Measurements from ENCODE around the gene TMA7. TPM values are rescaled to one million over a fixed set of nuclear protein-coding genes. Genes with fewer than 3 reads are reported as not detected.
A peak's percentile ranks its signal among the peaks of the same experiment; 100 is the strongest.

The TMA7 gene
- total and polyA plus RNA-seq, 4 donors = 75.2 to 241 (median 113) TPM

- H3K27ac ChIP-seq (ENCODE audit: low read depth in 1 of 2, low read length in 2 of 2) = peak overlapping the region; percentile 92 to 95
- H3K4me1 ChIP-seq (ENCODE audit: control insufficient read depth in 4 of 4, insufficient read depth in 4 of 4, low read length in 3 of 4) = peaks cover 15 to 58% (median 46%) of the 10 kb centered on the region in 4 donors
- peak; percentile 96 to 98 for TF ChIP-seq RAD21 (IDR thresholded peaks at IDR 0.05)
- no peak for TF ChIP-seq HNF4G (IDR thresholded peaks at IDR 0.05)
- no peak for TF ChIP-seq ATF3 (IDR thresholded peaks at IDR 0.05)
- TF ChIP-seq FOXA1 (IDR thresholded peaks at IDR 0.05) = no peak
- peak; percentile 19 for TF ChIP-seq REST (IDR thresholded peaks at IDR 0.05)
- no peak for TF ChIP-seq ZBTB33 (IDR thresholded peaks at IDR 0.05)
- no peak for TF ChIP-seq MAX (IDR thresholded peaks at IDR 0.05)
- TF ChIP-seq YY1 (IDR thresholded peaks at IDR 0.05) = peak; percentile 71
- peak in 1 of 2 donors; percentile 75 for TF ChIP-seq GABPA (IDR thresholded peaks at IDR 0.05 in 1 of 2, conservative IDR thresholded peaks at IDR 0.05 in 1 of 2)
- TF ChIP-seq SP1 (IDR thresholded peaks at IDR 0.05) = peak; percentile 72
- TF ChIP-seq TAF1 (conservative IDR thresholded peaks at IDR 0.05) = no peak
- TF ChIP-seq FOXA2 (IDR thresholded peaks at IDR 0.05) = no peak
- TF ChIP-seq HNF4A (conservative IDR thresholded peaks at IDR 0.05) = peak in 1 of 2 donors; percentile 45
- peak; percentile 71 for TF ChIP-seq CTCF (IDR thresholded peaks at IDR 0.05; ENCODE audit: low read depth, low read length, missing input control)
- peak; percentile 82 for TF ChIP-seq NR2F2 (IDR thresholded peaks at IDR 0.05)
- TF ChIP-seq JUND (IDR thresholded peaks at IDR 0.05) = peak; percentile 63 to 81
- no peak for TF ChIP-seq EGR1 (IDR thresholded peaks at IDR 0.05; ENCODE audit: low read depth in 2 of 2)
- TF ChIP-seq RXRA (IDR thresholded peaks at IDR 0.05) = peak; percentile 54 to 59
- peak; percentile 76 for DNase-seq (ENCODE audit: low spot score)
- peak overlapping the region; percentile 49 to 59 (median 50) for H3K4me3 ChIP-seq (ENCODE audit: low read depth in 1 of 3, low read length in 3 of 3)
- no peaks in the 10 kb centered on the region for H3K27me3 ChIP-seq (ENCODE audit: control insufficient read depth in 4 of 4, insufficient read depth in 4 of 4, low read length in 3 of 4)
- 19% methylated on average over 21 of the region's 21 CpGs for WGBS
- H3K9me3 ChIP-seq (ENCODE audit: control insufficient read depth in 4 of 4, low read length in 3 of 4) = no peaks in the 10 kb centered on the region
- peak overlapping the region; percentile 65 to 72 for H3K9ac ChIP-seq (ENCODE audit: low read depth in 1 of 2, low read length in 2 of 2)
- H3K36me3 ChIP-seq (ENCODE audit: control insufficient read depth in 4 of 4, insufficient read depth in 3 of 4, low read depth in 1 of 4, low read length in 3 of 4) = peaks cover 0 to 11% (median 7%) of the 10 kb centered on the region in 4 donors
These were observed 25.7 kb downstream of the TMA7 start for GRCh38 chr3:48465531-48466378.

All from liver (tissue), 9 donors.